Stimulated activated CD8-positive, alpha-beta memory T cell treated with anti-CD3 and anti-CD28 coated beads, Interleukin-12 subunit alpha, Interleukin-12 subunit beta, amount 100 ng/mL, for 4 hours (primary cell): Measurements from ENCODE around the gene LEMD1.

Experiments
- DNase-seq: peaks from one replicate; pipeline ENCODE4 v3.0.0-alpha.2; 2020; ENCODE audit warnings: low read depth

LEMD1 gene

GRCh38 chr1:205421798-205422197 lies at the start of gene LEMD1:
Gene LEMD1, minus strand, starts transcription at chr1:205422056. Its CDS starts 1,520 bp downstream, at chr1:205420536.
- no peak for DNase-seq

GRCh38 chr1:205470131-205470530 lies 48.3 kb upstream of the LEMD1 start:
- DNase-seq = no peak

DNA sequence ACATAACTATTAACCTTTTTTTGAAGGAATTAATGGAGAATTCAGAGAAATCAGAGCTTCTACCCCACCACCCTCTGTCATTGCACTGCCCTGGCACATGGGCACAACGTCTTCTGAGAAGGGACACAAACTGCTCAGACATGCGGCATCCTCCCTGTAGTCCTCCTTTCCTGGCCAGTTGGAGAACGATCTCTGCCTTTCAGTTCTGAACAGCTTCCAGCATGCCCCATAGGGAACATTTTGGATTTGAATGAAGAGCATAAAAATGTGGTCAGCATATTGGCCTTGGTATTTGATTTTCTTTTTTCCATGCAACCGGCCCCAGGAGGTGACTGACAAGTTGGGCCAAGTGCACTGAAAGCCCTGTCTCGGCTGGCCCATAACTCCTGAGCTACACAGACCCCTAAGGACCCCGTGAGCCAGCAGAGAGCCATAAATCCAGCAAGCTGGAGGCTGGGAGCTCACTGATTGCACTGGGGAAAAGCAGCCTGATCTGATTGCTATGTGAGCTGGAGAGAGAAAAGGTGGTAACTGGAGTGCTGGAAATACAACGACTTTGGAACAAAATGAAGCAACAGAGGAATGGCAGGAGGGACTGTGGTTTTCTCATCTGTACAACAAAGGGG lies 44.9 kb upstream of the LEMD1 start:
- DNase-seq = no peak

DNA sequence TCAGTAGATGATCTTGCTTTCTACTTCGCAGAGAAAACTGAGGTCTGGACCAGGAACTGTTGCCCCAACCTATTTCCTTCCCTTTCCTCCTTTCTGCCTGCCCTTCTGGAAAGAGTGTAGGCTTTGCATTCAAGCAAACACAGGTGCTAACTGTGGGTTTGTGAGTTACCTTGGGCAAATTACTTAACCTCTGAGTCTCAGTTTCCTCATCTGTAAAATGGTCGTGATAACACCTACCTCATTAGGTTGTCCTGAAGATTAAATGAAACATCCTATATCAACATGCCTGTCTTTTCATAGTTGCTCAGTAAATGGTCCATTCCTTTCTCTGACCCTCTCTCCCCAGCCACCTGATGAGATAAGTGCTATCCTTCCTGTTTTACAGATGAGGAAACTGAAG lies 43.5 kb upstream of the LEMD1 start:
- no peak for DNase-seq

DNA sequence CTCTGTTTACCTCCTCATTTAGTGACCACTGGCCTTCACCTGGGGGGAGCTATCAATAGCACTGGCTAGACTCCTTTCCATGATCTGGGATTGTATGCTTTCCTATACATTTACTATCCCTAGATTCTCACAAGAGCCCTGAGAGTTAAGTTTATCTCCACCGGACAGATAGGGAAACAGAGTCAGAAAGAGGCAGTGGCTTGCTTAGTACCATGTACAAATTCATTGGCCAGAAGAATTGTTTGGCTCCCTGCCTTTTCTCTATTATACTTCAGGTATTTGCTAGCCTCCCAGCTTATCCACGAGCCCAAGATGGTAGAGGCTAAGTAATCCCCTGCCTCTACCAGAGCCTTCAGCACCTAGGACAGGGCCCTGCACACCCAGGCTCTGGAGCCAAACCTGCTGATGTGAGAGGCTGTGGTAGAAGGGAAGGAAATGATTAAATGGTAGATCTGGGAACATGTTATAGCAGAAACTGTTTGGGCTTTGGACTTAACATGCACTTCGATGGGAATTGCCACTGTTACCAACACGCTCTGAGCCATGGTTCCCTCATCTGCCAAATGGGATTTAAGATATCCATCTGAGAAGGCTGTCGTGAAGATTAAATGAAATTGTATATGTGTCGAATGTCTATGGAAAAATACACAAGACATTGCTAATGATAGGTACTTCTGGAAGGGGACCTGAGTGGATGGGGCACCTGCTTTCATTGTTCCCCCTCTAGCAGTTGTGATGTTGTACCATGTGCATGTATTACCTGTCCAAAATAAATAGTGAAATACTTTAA lies 37.1 kb upstream of the LEMD1 start:
- no peak for DNase-seq

DNA sequence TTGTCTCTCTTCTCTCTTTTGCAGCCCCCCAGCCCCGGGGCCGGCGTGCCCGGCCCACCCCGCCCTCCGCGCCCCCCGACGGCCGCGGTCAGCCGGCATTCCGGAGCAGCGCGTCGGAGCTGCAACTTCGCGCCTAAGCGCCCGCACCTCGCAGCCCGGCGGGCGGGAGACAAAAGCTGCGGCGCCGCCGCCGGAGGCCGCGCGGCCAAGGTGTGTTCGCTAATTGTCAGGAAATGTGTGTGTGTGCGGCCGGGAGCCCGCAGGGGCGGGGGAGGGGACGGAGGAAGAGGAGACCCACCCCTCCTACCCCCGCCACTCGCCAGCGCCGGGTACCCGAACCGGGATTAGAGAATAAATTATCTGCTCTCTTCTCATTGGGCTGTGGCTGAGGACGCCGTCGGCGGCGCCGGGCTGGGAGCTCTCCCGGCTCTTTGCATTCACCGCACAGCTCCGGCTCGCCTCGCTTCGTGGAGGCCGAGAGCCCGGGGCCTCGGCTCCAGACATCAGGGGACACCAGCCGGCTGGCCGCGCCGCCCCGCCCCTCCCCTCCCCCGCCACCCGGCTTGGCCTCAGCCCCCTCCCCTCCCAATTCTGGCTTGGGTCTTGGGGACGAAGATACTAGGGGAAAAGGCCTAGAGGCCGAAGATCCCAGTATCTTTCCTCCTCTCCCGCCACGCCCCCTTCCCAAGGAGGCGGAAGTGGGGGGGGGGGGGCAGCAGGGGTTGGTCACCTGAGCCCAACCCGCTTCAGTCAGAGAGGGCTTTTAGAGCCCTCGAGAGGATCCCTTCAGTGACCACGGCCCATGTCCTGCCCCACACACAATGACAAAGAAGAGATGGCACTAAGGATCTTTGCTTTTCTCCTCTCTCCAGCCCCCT lies 35.3 kb upstream of the LEMD1 start:
- DNase-seq = no peak

- DNase-seq = no peak
Observed at GRCh38 chr1:205456383-205456867, 34.6 kb upstream of the LEMD1 start.

DNA sequence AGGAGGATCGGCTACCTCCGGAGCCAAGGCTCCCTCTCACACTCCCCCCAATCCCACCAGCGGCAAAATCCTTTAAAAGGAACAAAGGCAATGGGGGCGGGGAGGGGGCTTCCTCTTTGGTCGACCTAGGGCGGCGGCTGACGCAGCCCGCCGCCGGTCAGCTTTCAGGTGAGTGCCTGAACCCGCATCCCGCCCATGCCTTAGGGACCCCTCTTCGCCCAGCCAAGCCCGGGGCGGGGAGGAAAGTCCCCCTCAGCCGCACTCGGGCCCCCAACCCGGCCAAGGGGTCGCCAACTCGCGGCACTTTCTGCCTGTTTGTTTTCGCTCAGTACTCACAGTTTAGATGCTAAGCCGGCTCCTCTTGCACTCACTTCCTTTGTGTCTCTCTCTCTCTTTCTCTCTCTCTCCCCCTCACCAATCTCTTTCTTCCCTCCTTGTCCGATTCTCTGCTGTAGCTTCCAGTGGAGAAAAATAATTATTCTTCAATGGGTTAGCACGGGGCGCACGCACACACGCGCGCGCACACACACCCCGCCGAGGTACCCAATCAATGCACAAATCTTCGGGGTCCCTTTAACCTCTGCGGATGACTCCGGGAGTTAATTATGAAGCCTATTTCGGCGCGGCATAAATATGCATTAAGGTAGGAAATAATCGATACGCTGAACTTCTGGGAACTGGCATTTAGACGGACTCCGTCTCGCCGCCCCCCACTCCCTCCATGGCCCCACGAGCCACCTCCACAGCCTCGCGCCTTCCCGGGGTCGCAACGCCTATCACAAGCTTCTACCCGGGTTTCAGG lies 33.9 kb upstream of the LEMD1 start, which contains the start of gene BLACAT1:
Gene BLACAT1, minus strand, starts transcription at position 465 of the 802 bp plus-strand sequence.
- DNase-seq = no peak

DNA sequence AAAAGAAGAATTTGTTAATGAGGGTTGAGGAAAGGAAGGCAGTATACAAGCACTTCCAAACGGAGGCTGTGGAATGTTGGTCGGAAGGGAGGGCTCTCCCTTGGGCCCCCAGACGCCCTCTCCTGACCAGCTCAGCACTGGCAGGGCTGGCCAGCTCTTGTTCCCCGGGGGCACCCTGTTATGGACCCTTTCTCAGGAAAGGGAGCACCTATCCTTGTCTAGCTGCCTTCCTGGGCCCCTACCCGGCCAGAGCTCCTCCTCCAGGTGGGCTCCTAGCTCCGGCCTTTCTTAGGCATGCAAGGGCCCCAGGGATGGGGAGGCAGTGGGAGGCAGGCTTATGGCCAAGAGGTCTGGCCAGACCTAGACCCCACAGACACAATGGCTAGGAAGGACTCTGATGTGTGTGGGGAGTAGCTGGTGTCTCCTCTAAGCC lies 33.1 kb upstream of the LEMD1 start:
- no peak for DNase-seq

DNA sequence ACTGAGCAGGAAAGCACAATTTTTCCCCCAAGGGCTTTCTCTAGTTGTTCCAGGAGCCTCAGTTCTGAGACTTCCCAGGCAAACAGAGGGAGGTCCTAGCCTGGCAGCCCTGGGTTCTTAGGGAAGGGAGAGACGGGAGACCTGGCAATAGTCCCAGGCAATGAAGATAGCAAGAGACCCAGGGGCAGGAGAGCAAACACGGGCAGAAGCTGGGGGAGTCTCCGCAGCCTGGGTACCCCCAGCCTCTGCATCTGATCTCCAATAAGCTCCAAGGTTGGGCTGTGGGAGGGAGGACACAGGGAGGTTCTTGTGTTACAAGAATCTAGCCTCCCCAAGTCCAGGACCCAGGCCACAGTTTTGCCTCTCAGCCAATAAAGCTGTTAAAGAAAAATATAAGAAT lies 31.6 kb upstream of the LEMD1 start:
- no peak for DNase-seq

DNA sequence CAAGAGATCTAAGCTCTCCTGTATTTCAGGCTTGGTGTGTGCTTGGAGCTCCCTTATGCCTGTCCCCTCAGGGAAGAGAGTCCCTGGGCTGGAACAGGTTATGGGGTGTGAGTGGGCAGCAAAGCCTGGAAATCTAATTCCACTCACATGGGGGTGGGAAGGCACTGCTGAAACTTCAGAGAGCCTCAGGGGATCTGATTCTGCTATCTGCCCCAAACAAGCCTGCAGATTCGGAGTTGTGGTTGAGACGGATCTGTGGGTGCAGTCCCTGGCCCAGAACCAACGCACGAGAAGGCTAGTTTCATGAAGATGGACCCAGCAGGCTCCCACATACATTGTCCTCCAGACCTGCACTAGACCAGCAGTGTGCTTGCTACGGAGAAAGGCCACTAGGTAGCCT lies 31.1 kb upstream of the LEMD1 start:
- no peak for DNase-seq

GRCh38 chr1:205452364-205452763 lies 30.5 kb upstream of the LEMD1 start:
- DNase-seq = no peak

- DNase-seq = no peak
Observed at GRCh38 chr1:205451759-205452164, 29.9 kb upstream of the LEMD1 start.

DNA sequence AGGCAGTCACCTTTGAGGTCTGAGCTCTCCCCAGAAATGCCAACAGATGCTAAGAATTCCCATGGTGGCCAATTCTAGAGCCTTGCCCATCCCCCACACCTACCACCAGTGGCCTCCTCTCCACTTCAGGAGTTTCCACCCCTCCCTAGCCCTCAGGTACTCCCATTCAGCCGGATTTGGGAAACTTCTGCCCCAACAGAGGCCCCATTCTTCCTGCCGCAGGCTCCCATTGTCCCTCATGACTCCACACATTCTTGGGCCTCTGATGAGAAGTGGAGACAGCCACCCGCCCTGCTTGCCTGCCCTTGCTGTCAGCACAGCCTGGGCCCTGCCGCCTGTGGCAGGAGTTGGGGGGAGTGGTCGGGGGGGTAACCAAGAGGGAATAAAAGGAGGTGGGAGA lies 29.3 kb upstream of the LEMD1 start:
- no peak for DNase-seq

- no peak for DNase-seq
Observed at GRCh38 chr1:205450448-205450847, 28.6 kb upstream of the LEMD1 start.

DNA sequence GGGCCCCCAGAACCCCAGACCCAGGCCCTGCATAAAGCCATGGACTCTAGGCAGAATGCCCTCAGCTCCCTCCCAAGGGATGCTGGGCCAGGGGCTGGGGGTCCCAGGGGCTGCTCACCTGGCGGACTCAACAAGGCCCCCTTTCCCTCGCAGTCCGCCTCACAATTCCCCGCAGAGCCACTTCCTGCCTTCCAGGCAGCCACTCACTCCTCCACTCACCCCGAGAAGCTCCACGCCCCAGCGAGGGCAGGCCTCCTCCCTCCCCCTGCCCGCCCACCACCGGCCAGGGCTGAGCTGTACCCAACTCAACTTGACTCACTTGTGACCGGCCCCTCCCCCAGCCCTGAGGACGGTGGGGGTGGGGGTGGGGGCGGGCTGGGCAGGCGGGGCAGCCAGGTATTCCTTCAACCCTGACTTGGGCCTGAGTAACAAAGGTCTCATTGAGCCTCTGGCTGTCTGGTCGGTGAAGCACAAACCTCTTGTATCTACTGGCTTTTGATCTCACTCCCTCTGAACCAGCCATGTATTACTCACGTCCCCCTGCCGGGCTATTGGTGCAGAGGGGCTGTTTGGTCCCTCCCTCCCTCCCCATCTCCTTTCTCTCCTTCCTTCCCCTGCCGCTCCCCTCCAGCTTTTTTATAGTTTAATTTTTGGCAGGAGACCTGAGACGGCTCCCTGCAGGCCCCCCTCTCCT lies 28.0 kb upstream of the LEMD1 start:
- DNase-seq = peak; percentile 30

- no peak for DNase-seq
Observed at GRCh38 chr1:205449254-205449749, 27.4 kb upstream of the LEMD1 start.

- no peak for DNase-seq
Observed at GRCh38 chr1:205448540-205449253, 26.8 kb upstream of the LEMD1 start.

DNA sequence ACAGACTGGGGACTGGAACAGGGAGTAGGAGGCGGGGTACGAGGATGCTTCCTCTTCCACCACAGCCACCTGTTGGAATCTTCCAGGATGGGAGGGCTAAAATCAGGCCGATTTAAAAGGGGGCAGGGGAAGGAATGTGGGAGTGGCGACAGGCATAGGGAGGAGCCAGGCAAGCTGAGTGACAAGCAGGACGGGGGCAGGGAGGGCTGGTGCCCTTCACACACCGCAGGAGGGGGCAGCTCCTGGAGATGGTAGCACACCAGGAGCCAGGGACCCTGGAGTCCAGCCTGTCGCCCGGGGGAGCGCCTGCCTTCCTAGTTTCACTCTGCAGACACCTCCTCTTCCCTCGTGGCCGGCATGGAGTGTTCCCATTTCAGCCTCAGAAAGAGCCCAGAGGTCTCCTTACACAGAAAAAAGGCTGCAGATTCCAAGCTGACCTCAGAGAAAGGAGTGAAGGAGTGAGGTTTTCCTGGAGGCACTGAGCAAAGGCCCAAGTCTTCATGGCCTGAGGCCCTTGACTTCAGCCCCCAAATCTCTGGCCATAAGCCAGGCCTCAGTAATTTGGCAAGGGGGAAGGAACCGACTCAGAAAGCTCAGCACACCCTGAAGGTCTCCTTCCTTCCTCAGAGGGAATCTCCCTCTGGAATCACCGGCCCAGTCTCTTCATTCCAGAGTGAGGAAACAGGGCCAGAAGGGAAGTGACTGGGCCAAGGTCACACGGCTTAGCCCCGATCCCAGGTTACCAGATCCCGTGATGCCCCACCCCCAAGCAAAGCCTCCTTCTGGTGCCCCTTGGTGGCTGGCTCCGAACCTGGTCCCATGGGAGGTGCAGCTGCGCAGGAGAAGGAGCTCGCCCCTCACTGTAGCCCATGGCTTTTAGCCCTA lies 25.8 kb upstream of the LEMD1 start:
- DNase-seq = no peak
